NAMALWA (cell line): ENCODE results near the gene CAPRIN2.

Experiments used
- DNase-seq: peaks from one replicate; pipeline ENCODE4 v3.0.0-alpha.2; 2015; ENCODE audit warnings: low spot score

The CAPRIN2 gene

DNA sequence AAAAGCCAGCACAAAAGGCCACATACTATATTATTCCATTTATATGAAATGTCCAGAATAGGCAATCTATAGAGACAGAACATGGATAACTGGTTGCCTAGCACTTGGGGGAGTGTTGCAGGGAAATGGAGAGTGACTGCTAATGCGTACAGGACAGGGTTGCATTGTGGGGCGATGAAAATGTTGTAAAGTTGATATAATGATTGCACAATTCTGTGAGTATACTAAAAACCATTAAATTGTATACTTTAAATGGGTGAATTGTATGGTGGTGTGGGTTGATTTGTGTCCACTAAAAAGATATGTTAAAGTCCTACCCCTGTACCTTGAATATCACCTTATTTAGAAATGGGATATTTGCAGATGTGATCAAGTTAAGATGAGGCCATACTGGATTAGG lies 7.0 kb upstream of the CAPRIN2 start:
- DNase-seq: no peak

DNA sequence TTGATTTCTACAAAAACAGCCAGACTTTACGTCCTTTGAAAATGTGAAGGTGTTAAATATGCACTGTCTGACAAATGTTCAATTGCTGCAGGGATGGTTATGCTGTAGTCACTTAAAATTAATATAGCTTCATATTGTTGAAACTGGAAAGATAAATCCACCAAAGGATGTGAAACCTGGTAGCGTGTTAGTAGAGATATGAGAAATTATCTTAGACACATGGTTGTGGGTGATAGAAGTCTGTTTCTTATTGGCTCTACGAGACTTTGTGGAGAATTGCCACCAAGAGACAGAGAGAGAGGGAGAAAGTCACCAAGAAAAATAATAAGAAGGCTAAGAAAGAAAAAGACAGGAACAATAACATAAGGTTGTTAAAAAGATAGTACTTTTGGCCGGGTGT lies 2.6 kb upstream of the CAPRIN2 start:
- DNase-seq: no peak

DNA sequence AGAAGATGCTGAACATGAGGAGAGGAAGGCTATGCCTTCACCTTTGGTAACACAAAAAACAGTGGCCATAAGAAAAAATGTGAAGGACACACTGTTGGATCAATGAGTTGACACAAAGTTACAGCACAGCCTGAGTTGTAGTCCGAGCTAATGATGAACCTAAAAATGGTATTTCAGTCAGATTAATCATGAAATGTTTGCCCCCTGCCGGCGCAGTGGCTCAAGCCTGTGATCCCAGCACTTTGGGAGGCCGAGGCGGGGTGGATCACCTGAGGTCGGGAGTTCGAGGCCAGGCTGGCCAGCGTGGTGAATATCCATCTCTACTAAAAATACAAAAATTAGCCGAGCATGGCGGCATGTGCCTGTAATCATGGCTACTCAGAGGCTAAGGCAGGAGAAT lies 1.3 kb upstream of the CAPRIN2 start:
- no peak for DNase-seq

DNA sequence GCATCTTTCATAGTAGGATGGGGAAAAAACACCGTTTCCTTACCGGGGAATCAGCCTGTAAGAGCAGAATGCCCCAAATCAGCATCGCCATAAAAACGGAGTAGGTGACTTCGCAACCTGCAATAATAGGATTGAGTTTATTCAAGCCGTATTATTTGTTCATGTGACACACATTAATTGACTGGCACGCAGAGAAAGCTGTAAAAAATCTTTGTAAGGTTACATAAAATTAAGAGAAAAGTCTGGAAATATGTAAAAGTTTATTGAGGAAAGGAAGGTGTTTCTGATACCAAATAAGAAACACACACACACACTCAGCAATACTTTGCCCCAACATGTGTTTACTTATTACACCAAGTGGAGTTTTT lies 628 bp upstream of the CAPRIN2 start:
- DNase-seq: no peak

DNA sequence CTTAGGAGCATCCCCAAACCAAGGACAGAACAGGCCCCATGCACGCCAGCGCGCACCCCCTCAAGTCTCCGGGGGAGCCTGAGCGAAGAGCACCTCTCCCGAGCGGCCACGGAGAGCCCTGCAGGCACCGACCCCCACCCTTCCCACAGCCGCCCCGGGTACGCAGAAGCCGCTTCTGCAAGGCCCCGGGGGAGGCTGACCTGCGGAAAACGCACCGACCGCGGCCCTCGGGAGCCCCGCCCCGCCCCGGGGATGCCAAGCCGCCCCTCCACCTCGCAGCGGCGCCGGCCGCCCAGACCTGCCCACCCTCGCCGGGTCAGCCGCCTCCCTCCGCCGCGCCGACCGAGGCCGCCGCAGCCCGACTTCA lies 385 bp downstream of the CAPRIN2 start:
- DNase-seq: no peak

DNA sequence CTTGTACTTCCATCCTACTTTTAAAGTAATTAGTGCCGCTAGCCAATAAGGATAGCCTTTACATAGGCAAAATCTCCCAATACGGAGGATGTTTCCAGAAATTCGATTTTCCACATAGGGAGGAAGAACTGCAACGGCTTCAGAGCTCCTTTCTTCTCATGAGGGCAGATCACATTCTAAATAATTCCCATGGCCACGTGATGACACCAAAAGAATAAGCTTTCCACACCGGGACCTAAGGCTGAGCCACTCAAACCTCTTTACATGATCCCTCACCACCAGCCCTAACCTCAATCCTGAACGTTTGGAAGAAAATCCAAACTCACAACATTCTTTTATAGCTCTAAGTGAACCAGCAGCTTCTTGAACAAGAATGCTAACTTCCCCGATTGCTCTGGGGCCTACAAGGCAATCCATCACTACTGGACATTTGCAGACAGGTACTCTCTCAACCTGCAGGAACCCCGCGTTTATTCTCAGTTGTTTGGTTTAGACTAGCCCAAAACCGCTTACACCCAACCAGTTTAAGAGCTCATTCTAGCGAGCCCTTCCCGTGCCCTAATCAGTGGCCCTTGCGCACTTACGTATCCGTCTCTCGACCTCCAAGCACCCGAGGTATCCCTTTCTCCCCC lies 884 bp downstream of the CAPRIN2 start:
- peak; percentile 60 for DNase-seq

DNA sequence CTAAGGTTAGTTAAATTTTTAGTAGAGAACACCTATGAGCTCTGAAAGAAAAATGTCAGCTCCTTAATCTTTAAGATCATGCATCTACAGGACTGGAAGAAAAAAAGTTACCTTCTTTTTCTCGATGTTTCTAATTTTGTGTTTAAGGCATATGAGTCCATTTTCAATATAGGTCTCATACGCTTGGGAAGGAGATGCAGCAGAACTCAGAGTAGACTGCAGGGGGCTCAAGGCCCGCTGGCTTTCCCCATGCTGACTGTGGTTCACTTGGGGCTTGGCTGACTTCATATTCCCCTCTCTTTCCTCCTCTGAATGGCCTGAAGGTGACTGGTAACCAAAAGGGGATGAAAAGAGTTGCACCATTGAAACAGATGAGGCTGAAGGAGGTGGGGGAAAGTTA lies 1.5 kb downstream of the CAPRIN2 start:
- peak; percentile 78 for DNase-seq

DNA sequence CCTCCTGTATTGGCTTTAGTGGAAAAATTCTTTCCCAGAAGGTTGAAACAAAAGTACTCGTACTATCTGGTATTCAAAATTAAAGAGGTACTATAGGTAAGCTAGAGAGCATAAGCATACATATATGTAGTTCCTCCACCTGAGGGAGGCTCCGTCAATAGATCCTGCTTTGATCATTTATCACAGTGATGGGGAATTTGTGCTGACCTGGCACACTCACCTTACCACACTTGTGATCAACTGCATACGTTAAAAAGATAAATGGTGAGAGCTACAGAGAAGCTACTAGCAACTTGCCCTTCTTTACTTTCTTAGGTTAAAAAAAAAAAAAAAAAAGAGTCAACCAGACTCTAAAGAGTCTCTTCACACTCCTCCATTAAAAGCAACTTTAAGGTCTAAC lies 2.5 kb downstream of the CAPRIN2 start:
- no peak for DNase-seq

DNA sequence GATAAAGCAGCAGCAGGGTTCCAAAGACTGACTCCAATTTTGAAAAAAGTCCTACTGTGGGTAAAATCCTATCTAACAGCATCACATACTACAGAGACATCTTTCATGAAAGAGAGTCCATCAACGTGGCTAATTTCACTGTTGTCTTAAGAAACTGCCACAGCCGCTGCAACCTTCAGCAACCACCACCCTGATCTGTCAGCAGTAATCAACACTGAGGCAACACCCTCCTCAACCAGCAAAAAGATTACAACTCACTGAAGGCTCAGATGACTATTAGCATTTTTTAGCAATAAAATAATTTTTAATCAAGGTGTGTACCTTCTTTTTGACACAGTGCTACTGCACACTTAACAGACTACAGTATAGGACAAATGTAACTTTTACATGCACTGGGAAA lies 6.6 kb downstream of the CAPRIN2 start:
- DNase-seq: no peak

DNA sequence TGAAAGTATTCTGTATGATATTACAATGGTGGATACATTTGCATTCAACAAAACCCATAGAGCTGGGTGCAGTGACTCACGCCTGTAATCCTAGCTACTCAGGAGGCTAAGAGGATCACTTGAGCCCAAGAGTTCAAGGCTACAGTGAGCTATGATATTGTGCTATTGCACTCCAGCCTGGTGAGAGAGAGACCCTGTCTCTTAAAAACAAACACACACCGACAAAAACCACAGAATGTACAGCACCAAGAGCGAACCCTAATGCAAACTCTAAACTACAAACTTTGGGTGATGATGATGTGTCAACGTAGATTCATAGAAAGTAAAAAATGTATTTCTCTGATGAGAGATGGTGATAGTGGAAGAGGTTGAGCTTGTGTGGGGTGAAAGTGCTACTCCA lies 8.6 kb downstream of the CAPRIN2 start:
- no peak for DNase-seq

DNA sequence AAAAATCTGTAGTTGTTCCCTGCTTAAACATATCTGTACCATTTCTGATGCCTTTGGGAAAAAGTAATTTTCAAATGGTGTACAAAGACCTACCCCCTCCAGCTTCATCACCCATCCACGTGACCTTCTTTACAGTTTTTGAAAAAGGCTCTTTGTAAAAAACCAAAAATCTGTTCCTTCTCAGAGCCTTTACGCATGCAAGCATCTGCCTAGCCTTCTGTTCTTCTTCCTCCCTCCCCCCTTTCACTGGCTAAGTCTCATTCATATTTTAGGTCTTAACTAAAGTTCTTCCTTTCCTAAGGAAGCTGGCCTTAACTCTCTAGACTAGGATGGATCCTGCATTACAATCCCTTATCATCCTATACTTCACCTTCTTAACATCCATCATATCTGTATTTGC lies 10.4 kb downstream of the CAPRIN2 start:
- no peak for DNase-seq

DNA sequence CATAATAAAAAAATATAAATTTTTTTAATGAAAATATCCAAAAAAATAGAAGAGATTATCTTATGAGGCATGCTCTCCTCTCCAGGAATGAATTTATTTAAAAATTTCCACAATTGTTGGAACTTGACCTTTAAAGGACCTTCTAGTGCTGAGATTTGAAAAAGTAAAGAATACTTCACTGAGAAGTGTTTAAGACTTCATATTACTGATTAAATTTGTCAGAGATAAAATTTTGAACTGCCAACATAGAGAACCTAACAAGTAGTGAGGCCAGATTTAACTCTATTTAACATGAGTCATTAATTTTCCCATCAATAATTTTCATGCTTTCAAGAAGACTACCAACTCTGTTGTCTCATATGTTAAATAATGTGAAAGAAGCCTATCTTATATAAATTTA lies 14.5 kb downstream of the CAPRIN2 start:
- DNase-seq: no peak

DNA sequence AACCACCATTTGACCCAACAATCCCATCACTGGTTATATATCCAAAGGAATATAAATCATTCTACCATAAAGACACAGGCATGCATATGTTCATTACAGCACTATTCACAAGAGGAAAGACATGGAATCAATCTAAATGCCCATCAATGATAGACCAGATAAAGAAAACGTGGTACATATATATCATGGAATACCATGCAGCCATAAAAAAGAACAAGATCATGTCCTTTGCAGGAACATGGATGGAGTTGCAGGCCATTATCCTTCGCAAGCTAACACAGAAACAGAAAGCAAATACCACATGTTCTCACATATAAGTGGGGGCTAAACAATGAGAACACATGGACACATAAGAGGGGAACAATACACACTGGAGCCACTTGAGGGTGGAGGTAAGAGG lies 15.7 kb downstream of the CAPRIN2 start:
- no peak for DNase-seq

DNA sequence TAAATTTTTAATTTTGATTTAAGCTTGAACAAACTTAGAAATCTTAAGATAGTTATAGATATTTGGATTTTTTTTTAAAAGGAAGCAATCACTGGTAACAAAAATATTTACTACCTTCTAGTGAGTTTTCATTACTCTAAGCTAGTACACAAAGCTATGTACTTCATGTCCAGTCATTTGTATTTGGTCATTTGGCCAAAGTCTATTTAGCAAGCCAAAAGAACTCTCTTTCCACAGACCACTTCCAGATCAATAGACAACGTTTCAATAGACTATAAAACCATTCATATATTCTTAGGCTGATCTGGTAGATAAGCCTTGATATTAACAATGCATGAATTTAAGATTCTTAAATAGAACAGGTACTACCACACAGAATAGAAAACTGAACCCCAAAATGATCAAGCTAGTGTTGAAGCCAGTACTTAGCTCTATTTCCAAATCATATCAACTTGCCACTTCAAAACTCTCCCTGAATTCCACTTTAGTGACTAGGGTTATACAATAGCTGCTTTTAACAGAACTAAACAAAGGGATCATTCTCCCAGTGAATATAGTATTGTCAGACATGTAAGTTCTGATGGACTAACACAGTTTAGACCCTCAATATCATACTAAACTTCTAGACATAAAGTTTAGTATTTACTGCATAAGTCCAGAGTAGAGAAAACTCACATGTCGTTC lies 21.7 kb downstream of the CAPRIN2 start:
- DNase-seq: no peak

DNA sequence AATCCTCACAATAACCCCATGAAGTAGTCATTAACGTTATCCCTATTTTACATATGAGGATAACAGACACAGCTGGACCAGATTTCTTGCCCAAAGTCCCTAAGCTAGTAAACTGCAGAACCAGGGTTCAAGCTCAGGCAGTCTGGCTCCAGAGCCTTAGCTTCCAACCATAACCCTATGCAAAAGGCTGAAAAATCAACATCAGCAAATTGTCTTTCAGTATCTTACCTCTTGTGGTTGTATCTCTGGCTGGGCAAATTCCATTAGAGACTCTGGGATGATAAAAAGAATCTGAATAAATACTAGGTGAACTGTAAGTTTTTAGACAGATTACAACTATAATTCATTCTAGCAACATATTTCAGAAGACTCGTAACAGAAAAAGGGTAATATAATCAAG lies 24.7 kb downstream of the CAPRIN2 start:
- no peak for DNase-seq

DNA sequence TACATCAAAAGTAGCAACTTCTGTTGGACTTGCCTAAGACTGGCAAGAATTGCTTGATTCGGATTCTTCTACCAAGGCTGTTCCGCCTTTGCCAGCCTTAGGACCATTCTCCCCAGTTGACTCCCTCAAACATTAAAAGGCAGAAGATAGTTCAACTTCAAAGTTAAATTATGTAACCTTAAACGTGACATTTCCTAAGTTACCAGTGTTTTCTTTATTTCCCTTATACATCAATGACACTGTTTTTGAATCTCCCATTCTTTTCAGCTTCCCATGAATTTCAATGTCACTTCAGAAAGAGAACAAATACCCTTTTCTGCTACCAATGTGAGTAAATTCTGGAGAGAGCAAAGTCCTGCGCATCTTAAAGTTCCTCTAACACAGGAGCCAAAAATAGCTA lies 25.2 kb downstream of the CAPRIN2 start:
- DNase-seq: no peak

DNA sequence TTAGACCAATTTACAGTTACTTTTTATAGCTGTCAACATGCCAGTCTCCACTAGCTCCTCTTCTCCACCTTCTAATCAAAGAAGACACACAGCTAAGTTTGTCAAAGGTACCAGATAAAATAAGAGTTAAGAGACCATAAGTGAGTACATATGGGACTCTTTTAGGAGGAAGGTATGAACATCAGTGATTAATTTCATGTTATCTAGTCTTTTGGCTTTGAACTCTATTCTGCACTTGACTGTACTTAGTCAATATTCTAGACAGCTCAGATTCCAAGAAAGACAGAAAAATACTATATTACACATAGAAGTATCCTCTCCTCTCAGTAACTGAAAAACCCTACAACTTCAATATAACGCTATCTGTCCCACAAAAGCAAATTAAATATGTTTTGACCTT lies 28.1 kb downstream of the CAPRIN2 start:
- no peak for DNase-seq

DNA sequence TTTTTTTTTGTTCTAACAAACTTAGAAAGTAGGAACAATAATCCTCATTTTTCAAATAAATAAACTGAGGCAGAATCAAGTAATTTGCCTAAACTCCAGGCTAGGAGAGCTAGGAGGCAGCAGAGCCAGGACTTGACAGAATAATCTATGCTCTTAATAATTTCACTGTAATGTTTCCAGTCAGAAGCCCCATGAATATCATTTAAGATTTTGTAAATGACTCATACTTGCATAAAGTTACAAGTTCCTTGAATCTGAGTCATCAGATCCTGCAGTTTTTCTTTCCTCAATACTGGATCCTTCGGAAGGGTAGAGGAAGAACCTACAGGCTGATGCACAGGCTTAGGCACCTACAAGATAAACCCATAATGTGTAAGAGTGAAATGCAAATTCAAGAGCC lies 29.0 kb downstream of the CAPRIN2 start:
- no peak for DNase-seq

DNA sequence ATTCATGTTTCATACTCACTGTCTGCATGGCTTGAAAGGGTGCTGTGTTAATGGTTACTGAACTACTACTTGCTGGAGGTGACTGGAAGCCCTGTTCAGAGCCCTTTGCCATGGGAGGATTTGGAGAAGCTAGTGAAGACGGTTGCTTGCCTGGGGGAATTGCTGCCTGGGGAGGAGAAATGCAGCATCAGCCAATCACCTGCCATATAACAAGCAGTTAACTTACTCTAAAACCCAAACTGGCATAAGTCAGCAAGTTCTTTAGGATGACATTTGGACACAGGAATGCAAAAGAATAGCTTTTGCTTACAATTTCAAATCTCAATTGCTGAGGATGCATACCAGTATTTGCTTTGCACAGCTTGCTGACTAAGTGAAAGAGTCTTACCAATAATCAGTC lies 35.7 kb downstream of the CAPRIN2 start:
- no peak for DNase-seq

DNA sequence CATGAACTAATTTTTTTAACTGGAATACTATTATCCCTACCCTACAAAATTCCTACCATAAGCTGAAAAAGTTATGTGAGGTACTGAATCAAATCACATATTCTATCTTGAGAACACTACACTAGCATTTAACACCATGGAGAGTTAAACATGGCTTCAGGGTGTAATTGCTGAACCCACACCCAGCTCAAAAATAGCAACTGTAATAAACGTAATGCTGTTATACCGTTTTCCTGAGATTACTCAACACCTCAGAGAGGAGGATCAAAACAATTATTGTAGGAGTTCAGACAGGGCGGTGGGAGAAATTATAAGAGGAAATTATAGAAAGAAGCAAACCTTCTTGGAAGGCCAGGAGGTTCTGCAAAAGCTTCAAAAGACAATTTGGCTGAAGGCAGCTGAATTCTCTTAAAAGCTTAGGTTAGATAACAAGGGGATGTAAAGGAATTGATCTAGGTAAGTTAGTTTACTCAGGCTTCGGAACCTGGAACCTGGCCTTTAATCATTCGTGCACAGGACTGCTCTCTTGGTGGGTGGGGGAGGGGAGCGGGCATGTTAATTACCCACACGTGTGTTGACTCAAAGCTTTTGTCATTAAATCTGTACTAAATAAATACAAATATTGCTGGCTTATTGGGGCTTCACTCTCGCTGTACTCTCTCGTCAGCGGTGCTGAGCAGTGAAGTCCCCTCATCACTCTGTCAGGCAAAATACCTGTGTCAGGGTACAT lies 47.0 kb downstream of the CAPRIN2 start:
- no peak for DNase-seq

DNA sequence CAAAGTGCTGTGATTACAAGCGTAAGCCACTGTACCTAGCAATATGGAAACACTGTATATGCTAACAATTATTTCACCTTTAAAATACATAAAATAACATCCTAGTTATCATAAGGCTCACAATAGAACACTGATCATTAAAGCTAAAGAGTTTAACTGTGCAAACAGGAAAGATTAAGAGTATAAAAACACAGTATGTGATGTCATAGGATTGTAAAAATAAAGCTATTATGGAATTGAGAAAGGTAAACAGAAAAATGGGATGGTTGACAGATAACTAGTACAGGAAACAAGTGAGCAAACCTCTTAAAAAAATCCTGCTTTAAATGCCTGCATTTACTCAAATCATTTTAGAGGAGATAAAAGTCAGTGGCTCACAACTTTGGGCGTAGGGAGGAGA lies 48.3 kb downstream of the CAPRIN2 start:
- DNase-seq: no peak

DNA sequence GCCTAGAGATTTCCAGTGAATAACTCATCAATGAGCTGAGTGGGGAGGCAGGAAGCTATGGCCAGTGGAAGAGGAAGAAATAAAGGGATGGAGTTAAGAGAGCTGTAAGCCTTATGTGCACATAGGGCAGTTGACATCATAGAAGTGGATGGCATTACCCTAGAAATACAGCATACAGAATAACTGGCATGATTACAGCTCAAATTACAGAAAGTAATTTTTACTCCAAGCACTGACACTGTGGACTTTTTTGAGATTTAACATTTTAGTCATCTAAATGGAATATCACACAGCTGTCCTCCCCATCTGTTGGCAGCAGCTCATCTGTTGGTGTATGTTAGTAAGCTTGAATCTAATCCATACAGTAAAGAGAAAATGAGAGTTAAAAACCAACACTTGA lies 53.7 kb downstream of the CAPRIN2 start:
- DNase-seq: no peak

DNA sequence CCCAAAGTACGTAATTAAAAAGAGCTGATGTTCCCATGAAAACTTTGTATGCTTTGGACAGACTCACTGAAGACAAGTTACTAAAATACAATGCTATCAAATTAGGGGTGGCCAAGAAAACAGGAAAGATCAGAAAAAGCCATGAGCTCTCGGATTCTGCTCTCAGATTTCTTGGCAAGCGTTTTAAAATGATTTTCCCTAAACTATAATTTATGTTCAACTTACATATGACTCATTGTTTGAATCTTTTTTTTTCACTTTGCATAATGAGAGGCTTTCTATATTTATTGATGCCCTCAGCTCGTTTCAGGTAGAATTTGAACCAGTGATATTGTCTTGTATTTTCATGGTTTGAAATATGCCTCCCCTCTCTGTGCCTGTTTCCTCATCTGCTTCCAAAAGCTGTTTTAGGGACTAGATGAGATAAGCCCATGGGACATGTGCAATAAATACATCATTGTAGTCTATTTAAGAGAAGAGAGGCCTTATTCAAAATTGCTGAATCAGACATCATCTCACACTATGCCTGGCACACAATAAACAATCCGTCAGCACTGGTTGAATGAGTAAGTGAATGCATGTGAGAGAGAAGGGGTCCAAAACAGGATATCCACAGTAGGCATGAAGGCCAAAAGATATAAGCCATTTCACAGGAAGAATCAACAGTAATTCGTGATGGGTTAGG lies 54.4 kb downstream of the CAPRIN2 start:
- no peak for DNase-seq
